Measurements from ENCODE around the gene PAPLN.
A peak's percentile ranks its signal among the peaks of the same experiment; 100 is the strongest.

Gene PAPLN

GRCh38 chr14:73227812-73228781 is 9.2 kb upstream of the PAPLN start:
- no peak for DNase-seq (ENCODE audit: low spot score)

DNA sequence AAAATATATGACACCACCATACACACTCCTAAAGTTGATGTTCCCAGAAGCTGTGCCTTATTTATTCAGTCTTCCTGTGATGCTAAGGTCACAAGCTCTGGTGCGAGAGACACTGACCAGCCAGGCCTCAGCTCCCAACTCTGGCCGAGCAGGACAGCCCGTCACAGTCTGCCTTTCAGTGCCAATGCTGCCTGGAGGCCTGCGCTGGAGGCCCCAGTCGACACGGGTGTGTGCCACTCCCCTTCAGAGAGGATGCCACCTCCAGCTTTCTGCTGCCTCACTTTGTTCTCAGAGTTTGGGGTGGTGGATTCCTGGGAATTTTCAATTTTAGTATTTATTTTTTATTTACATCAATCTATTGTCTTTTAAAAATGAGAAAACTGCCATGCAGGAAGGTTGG is 7.3 kb upstream of the PAPLN start:
- DNase-seq (ENCODE audit: low spot score), result no peak

DNA sequence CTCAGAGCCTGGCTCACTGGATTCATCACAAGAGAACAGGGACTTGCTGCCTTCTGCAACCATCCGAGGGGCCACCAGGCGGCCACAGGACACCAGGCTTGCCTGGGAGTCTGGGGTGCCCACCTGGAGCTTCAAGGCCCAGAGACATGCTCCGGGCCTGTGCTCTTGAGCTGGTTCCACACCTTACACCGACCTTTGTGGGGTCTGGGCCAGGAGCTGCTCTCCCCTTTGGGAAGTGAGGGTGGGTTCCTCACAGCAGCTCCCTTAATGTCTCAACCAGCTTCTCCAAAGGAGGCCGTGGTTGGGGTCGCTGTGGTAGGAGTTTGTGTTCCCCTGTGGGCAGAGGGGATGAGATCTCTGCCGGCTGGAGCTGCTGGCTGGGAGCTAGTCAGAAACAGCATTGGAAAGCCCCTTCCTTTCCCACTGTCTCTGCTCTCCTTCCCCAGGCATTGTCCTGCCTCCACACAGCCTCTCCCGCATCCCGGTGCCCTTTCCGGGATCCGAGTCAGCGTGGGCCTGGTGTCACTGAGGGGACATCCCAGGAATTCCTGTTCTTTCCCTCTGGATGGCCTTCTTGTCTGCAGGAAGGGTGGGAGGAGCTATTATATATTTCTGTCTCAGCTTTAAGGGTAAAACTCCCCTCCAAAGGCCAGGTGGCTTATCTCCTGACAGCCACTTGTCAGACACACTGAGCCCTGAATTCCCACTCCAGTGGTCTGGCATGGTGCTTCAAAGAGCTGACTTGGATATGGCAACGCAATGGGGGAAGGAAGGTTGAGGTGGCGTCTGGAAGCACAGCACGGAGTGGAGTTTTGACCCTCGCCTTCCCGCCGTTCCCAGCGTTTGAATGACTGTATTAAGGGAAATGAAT is 5.1 kb upstream of the PAPLN start:
- DNase-seq (ENCODE audit: low spot score), result peak; percentile 61

DNA sequence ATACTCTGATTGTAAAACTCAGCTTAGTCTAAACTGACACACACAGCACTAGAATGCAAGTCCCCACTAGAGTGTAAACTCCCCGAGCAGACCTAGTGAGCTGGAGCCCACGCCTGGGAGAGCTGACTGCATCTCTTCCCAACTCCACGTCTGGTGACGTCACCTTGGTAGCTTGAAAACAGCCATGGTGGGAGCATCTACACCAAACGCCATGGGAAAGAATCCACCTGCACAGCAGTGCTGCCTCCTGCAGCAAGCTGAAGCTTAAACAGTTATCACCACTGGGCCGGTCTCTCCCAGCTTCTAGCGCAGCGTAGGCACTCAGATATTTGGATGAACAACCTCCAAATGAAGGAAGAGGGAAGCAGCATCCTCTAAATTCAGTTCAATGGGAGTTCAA is 4.3 kb upstream of the PAPLN start:
- no peak for DNase-seq (ENCODE audit: low spot score)

DNA sequence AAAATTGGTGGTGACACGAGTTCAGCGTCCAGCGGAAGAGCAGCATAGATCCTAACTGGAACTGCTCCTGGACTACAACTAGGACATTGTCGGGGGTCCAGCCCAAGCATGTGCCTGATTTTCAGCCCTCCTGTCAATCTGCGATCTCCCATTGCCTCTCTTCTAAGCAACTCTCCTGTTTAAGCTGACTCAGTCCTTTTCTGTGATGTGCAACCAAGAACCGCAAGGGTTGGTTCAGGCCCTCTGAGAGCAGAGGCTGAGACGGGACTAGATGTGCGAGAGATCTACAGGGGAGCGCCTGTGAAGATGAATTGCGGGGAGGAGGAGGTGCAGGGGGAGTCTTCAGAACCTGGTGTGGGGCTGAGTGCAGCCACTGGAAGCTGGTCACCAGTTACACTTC is 3.7 kb upstream of the PAPLN start:
- no peak for DNase-seq (ENCODE audit: low spot score)

- DNase-seq (ENCODE audit: low spot score), result no peak
These were observed 3.3 kb upstream of the PAPLN start for GRCh38 chr14:73234029-73234428.

DNA sequence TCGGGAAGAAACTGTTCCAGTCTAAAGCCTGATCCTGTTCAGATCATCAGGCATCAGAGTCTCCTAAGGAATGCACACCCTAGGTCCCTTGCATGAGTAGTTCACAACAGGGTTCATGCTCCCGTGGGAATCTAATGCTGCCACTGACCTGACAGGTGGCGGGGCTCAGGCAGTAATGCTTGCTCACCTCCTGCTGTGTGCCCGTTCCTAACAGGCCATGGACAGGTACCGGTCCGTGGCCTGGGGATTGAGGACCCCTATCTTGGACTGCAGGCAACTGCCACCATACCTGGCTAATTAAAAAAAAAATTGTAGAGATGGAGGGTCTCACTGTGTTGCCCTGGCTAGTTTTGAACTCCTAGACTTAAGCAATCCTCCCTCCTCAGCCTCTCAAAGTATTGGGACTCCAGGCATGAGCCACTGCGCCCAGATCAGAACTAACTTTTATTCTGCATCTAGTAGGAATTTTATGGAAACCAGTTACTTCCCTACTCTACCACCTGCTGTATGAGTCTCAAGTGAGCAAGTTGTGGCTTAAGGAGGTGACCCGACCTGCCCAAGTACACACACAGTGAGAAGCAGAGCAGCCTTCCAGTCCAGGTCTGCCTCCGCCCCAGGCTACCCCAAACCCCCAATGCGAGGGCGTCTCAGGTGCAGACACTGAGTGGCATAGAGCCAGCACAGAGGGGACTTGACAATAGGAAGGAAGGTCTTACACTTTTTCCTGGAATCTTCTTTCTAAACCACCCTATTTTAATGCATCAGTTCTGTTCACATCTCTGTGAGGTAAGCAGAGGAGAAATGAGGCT is 2.5 kb upstream of the PAPLN start:
- DNase-seq (ENCODE audit: low spot score), result no peak

GRCh38 chr14:73235531-73236155 is 1.7 kb upstream of the PAPLN start:
- DNase-seq (ENCODE audit: low spot score), result no peak

- no peak for DNase-seq (ENCODE audit: low spot score)
These were observed 1.1 kb upstream of the PAPLN start for GRCh38 chr14:73236157-73236556.

DNA sequence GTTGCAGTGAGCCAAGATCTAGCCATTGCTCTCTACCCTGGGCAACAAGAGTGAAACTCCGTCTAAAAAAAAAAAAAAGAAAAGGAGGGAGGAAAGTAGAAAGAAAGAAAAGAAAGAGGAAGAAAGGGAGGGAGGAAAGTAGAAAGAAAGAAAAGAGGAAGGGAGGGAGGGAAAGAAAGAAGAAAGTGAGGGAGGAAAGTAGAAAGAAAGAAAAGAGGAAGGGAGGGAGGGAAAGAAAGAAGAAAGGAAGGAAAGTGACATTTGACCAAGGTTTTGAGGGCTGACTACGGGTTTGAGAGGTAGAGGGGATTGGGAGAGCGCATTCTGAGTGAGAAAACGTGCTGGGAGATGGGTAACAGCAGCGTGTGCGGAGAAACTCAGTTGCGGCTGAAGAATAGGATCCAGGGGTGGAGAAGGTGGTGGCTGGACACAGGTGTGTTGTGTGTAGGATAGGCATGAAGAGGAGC is 521 bp upstream of the PAPLN start:
- no peak for DNase-seq (ENCODE audit: low spot score)

DNA sequence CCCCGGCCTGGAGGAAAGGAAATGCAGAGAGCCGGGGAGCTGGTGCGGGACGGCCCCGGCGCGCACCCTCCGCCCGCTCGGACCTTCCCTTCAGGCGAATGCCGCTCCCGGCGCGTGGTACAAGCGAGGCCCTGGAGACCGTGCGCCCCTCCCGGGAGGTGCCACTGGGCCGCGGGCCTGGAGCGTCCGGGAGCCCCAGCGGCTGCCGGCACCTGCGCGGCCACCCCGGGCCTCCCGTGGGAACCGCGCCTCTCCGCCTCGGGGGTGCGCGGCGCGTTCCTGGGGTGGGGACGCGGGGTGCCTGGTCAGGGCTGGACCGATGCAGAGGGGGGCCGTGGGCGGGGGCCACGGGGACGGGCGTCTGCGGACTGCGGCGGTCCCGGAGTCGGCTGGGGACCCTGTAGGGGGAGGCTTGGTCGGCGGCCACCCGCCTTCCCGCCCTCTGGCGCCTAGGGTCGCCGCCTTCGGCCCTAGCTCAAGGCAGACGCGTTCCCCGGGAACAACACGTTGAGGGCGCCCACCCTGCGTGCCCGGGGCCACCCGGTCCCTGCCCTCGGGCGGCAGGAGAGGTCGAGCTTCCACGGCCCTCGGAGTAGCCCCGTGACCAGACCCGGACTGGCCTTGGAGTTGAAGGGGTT is 599 bp downstream of the PAPLN start:
- DNase-seq (ENCODE audit: low spot score), result no peak

- DNase-seq (ENCODE audit: low spot score), result no peak
These were observed 1.1 kb downstream of the PAPLN start for GRCh38 chr14:73238424-73238852.

DNA sequence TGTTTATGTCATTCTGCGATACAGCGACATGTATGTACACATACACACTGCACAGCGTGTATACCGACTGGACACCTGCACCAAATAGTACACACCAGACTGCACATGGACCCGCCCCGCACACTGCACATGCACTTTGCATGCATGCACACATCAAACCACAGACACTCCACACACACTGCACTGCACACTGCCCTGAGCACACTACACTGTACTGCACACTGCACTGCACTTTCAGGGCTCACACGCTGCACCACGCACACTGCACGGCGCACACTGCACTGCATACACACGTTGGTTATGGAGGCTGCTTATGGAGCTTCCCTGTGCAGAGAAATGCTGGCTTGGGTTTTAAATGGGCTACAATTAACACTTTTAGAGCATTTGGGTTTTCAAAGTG is 1.6 kb downstream of the PAPLN start:
- DNase-seq (ENCODE audit: low spot score), result no peak

- no peak for DNase-seq (ENCODE audit: low spot score)
These were observed 2.3 kb downstream of the PAPLN start for GRCh38 chr14:73239393-73240241.

- DNase-seq (ENCODE audit: low spot score), result no peak
These were observed 3.6 kb downstream of the PAPLN start for GRCh38 chr14:73240816-73241480.

- DNase-seq (ENCODE audit: low spot score), result no peak
These were observed 4.3 kb downstream of the PAPLN start for GRCh38 chr14:73241481-73242165.

- no peak for DNase-seq (ENCODE audit: low spot score)
These were observed 5.1 kb downstream of the PAPLN start for GRCh38 chr14:73242357-73242901.

- DNase-seq (ENCODE audit: low spot score), result no peak
These were observed 6.0 kb downstream of the PAPLN start for GRCh38 chr14:73243341-73243740.
